ENCODE data around the gene CFAP46. TPM values are rescaled to one million over a fixed set of nuclear protein-coding genes. Genes with fewer than 3 reads are reported as not detected.
A peak's percentile ranks its signal among the peaks of the same experiment; 100 is the strongest.

CFAP46 gene
- total and polyA plus RNA-seq, 9 donors: 0.50 to 22.4 (median 1.6) TPM; not detected in 1

DNA sequence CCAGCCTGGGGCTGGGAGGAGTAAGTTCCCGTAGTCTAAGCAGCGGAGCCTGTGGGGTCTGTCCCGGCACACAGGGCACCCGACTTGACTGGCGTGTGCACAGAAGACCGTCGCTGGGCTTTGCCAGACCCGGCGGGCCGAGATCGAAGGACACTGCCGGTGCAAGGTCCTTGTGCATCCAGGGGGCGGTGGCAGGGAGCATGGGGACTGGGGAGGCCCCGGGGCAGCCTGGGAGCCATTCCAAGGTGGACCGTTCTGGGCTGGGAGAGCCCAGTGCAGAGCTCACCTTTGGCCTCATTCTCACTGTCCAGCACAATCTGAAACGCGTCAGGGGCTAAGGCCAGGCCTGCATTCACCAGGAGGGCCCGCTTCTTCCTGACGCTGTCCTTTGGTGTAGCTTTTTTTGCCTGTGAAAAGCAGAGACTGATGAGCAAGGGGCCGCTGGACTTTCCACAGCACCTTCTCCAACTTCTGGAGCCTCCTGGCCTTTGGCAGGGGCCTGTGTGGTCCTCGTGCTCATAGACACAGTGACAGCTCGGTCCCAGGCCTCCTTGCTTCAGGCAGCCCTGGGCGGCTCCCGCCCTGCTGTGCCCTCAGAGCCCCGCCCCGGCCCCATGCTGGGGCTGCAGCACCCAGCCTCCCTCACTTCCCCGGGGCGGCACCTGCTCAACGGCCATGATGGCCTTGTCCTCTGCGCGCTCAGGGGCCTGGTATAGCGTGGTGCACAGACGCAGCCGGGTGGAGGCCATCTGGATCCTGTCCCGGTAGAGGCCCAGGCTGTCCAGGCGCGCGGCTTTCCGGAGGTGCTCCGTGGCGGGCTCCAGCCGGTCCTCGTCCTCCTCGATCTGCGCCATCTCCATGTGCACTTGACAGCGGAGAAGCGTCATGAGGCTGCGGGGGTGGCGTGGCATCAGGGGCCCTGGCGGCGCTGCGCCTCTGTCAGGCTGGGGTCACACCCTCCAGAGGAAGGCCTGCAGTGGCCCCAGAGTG is 20.3 kb downstream of the CFAP46 start:
- Histone ChIP-seq H3K36me3 (no peaks in the 10 kb centered on the region), H3K9me3 (no peaks in the 10 kb centered on the region), H3K4me1 (ENCODE audit: insufficient read depth) (no peaks in the 10 kb centered on the region), H3K4me3 (no peak overlapping the region), H3K27ac (no peak overlapping the region), H3K27me3 (no peaks in the 10 kb centered on the region)
- TF ChIP-seq, protein P1, sequence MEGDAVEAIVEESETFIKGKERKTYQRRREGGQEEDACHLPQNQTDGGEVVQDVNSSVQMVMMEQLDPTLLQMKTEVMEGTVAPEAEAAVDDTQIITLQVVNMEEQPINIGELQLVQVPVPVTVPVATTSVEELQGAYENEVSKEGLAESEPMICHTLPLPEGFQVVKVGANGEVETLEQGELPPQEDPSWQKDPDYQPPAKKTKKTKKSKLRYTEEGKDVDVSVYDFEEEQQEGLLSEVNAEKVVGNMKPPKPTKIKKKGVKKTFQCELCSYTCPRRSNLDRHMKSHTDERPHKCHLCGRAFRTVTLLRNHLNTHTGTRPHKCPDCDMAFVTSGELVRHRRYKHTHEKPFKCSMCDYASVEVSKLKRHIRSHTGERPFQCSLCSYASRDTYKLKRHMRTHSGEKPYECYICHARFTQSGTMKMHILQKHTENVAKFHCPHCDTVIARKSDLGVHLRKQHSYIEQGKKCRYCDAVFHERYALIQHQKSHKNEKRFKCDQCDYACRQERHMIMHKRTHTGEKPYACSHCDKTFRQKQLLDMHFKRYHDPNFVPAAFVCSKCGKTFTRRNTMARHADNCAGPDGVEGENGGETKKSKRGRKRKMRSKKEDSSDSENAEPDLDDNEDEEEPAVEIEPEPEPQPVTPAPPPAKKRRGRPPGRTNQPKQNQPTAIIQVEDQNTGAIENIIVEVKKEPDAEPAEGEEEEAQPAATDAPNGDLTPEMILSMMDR (IDR thresholded peaks at IDR 0.05): no peak
- no peak for TF ChIP-seq POLR2A (IDR thresholded peaks at IDR 0.05)
- TF ChIP-seq EP300 (IDR thresholded peaks at IDR 0.05): no peak
- DNase-seq: no peak
- intact Hi-C loops (cut with DNase I): no loop called here
- 82 to 90% (median 90%) methylated on average over 50 to 52 of the region's 52 CpGs for WGBS, 3 donors

DNA sequence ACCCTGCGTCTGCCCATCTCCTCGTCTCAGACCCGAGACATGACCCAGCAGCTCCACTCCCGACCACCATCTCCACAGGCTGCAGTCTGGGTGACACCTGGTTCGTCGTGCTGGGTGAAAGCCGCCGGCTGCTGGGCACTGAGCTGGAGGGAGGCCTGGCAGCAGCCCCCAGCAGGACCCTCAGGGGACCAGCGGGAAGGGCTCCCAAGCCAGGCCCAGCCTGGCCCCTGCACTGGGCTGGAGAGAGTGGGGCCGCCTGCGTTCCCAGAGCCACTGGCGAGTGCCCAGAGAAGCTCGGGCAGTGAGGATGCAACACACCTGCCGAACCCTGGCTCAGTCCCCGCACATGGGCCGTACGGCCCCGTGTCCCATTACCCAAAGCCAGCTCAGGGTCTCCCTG is 21.3 kb downstream of the CFAP46 start:
- WGBS, 3 donors: 80 to 86% (median 81%) methylated on average over 17 to 18 of the region's 18 CpGs

DNA sequence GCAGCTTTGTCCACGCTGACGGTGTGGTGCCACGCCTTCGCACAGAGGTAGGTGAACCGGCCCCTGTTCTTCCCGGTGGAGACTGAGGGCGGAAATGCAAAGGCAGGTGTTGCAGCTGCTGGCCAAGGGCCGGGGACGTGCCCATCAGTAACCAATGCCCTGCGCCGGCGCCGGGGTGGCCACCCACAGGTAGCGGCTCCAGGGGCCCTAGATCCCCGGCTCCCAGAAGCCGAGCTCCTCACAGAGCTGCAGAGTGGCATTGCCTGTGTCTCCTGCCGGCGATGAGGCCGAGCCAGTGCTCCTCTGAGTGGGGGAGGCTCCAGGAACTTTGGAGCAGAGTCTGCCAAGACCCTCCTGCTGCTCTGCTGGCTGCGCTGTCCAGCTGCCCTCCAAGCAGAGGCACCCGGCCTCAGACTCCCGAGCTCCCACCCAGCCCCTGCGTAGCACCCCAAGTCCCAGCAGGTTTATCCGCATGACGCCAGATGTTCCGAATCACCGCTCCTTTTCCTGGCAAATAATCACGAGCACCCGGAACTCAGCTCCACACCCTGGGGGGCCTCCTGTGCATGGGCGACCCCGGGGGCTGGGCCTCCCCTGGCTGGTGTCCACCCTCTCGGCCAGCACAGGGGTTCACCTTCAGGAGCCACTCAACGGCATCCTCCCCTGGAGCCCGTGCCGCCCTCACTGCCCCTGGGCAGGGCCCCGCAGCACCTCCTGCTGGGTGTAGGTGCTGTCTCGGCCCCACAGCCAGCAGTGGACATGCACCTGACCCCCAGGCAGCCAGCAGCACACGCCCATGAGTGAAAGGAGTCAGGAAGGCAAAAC is 22.1 kb downstream of the CFAP46 start:
- Histone ChIP-seq H3K4me1 (ENCODE audit: insufficient read depth) (no peaks in the 10 kb centered on the region), H3K4me3 (no peak overlapping the region), H3K27ac (no peak overlapping the region), H3K36me3 (no peaks in the 10 kb centered on the region), H3K9me3 (no peaks in the 10 kb centered on the region), H3K27me3 (no peaks in the 10 kb centered on the region)
- no peak for DNase-seq
- 56 to 64% (median 61%) methylated on average over 34 to 38 of the region's 38 CpGs for WGBS, 3 donors
- intact Hi-C loops (cut with DNase I): no loop called here
- TF ChIP-seq EP300 (IDR thresholded peaks at IDR 0.05) (no peak), POLR2A (IDR thresholded peaks at IDR 0.05) (no peak)
- TF ChIP-seq, protein P1 (IDR thresholded peaks at IDR 0.05): no peak

More for the DNA sequence above, 21.3 kb downstream of the CFAP46 start:
- Histone ChIP-seq H3K27ac (no peak overlapping the region), H3K9me3 (no peaks in the 10 kb centered on the region), H3K4me3 (no peak overlapping the region), H3K36me3 (no peaks in the 10 kb centered on the region), H3K27me3 (no peaks in the 10 kb centered on the region), H3K4me1 (ENCODE audit: insufficient read depth) (no peaks in the 10 kb centered on the region)
- TF ChIP-seq, protein P1 (IDR thresholded peaks at IDR 0.05): no peak
- TF ChIP-seq POLR2A (IDR thresholded peaks at IDR 0.05) (no peak), EP300 (IDR thresholded peaks at IDR 0.05) (no peak)
- intact Hi-C loops (cut with DNase I): no loop called here
- DNase-seq: no peak

DNA sequence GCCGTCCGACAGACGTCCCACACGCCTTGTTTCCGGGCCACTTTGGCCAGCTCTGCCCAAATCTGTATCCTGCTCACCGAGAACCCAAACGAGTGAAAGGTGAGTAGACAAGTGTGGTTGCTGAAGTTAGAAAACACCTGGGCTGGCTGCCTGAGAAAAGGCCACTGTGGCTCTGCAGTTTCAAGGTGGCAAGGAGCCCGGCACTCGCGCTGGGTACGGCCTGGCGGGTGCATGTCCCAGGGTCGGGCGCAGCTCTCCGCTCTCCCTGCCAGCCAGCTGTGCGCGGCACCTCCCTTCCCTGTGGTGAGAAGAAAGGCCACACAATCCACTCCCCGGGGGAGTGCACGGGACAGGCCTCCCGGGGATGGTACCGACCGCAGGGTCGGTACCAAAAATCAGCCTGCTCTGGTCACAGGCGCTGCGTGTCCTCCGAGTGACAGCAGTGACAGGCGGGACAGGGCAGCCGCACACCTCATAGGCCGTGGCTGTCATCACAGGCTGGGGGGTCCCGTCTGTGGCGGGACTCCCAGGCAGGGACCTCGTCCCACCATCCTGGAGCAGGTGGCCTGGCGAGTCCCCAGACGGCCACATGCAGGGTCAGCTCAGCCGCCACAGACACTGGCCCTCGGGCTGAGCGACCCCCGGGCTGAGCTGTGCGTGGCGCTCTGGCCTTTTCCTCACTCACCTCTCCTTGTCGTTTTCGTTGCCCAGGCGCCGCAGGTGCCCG is 22.8 kb downstream of the CFAP46 start:
- no peak for TF ChIP-seq EP300 (IDR thresholded peaks at IDR 0.05)
- TF ChIP-seq POLR2A (IDR thresholded peaks at IDR 0.05): no peak
- TF ChIP-seq, protein P1 (IDR thresholded peaks at IDR 0.05): no peak
- H3K4me1 ChIP-seq (ENCODE audit: insufficient read depth): no peaks in the 10 kb centered on the region
- H3K36me3 ChIP-seq: no peaks in the 10 kb centered on the region
- intact Hi-C loops (cut with DNase I): no loop called here
- no peak overlapping the region for H3K27ac ChIP-seq
- H3K9me3 ChIP-seq: no peaks in the 10 kb centered on the region
- peak in 1 of 5 donors; percentile 5 for DNase-seq
- no peaks in the 10 kb centered on the region for H3K27me3 ChIP-seq
- H3K4me3 ChIP-seq: no peak overlapping the region
- WGBS, 3 donors: 89 to 90% (median 90%) methylated on average over 45 of the region's 45 CpGs

Data from ovary (tissue), 9 donors.